ENCODE measurements around the gene TMOD2.

Gene TMOD2

DNA sequence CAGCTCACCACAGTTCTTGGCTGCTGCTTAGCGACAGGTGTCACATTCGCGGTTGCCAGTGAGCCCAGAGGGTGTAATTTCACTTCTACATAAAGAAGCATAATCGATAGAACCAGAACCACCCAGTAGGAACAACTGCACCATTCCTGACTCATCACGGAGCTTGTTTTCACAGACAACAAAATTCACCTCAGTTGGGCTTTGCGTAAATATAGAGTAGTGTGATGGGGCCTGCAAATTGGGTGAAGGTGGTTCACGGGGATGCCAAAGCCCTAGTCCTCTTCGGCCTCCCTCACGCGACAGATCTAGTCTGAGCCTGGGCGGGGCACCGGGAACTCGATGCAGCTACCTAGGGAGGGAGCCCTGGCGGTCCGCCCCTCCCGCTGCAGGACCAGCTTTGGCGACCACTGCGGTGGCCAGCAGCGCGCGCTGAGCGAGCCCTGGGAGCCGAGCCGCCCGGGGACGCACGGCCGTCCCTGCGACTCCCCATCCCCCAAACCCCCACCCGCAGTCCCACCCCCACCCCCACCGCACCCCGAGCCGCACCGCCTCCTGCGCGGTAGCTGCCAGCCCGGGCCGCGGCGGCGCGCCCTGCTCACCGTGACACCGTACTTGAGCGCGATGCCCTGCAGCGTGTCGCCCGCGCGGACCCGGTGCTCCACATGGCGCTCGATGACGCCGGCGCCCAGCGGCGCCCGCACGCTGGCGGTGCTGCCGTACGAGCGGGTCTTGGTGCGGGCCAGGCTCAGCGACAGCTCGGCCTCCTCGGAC lies 14.5 kb upstream of the TMOD2 start:
- peak; percentile 57 for DNase-seq

DNA sequence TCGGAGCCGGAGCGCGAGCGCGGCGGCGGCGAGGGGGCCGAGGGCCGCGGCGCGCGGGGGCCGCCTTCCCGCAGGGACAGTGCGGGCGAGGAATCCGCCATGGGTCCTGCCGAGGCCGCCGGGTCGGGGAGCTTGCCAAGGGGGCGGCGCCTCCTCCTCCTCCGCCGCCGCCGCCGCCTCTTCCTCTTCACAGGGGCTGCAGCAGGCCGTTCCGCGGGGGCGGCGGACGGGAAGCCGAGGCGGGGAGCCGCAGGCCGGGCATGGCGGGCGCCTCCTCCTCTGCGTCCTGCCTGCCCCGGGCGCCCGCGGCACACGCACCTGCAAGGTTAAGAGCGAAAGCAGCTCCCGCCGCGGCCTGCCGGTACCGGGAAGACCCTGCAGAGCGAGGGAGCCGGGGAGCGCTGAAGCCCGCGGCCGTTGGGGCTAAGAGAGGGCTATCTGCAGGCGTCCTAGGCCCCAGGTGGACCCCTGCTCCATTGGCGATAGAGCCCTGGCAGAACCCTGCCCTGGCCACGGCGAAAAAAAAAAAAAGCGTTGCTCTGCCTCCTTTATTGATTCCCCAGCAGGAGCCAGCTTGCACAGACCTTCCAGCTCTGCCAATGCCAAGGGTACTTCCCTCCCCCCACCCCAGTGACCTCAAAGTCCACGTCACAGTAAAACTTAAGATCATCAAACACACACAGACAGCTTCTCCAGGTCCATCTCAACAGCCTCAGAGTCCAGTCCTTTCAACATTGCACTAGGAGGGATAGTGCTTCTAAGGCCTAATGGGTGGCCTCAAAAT lies 13.7 kb upstream of the TMOD2 start, which contains the start of gene LYSMD2:
Gene LYSMD2 (minus strand): TSS at position 134 of the 784 bp plus-strand sequence. CDS start 33 bp downstream, at position 101.
- DNase-seq, result peak; percentile 83

DNA sequence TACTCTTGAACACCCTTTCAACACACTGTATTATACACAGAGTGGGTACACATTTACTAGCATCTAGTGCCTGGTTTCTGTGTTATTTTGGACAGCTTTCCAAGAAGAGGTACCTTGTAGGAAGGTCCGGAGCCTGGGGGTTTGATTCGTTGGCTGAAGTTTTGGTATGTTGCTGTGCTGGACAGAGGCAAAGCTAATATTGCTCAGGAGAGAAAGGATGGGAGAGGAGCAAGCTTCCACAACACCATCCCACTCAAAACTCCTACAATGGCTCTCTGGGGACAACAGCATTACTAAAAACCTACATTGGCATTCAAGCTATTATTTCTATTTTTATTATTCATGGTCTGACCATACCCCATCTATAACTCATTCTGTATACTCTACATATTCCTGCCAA lies 12.8 kb upstream of the TMOD2 start:
- no peak for DNase-seq

DNA sequence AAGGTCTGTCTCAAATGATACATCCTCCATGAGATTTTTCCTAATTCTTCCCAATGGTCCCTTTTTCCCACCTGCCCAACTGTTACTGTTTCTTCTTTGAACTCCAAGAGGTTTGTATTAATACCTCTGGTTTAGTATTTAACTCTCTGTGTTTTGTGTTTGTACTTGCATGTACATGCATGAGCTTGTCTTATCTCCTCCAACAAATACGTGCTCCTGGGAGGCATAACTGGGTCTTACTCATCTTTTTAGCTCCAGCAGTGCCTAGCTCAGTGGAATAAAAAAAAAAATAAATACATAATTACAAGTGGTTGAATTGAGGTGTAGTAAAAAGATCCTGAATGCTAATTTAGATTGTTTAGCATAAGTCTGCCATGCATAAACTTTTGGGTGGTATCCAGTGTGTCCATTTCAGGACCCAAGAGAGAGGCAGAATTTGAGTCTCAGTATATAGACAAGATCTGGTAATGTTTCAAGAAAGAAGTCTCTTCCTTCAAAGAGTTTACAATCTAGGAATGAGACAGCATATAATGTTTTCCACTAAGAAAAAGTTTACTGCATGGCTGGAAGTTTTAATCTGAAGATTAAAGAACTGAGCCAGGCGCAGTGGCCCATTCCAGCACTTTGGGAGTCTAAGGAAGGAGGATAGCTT lies 12.2 kb upstream of the TMOD2 start:
- no peak for DNase-seq

DNA sequence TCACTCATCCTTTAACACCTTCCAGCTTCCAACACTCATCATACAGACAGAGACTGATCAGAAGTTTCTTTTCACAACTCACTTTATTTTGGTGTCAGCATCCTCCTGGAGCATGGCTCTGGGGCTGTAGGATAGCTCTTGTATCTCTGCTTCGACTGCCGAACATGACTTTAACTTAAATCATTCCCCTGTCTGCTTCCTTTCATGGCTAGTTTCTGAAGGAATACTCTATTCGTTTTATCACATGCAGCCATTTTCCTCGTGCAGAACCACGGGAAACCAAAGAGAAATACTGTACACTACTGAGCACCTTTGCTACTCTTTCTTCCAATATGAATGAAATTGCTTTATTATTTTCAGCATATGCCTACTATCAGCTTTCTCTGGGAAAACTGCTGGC lies 2.1 kb upstream of the TMOD2 start:
- DNase-seq, result no peak

DNA sequence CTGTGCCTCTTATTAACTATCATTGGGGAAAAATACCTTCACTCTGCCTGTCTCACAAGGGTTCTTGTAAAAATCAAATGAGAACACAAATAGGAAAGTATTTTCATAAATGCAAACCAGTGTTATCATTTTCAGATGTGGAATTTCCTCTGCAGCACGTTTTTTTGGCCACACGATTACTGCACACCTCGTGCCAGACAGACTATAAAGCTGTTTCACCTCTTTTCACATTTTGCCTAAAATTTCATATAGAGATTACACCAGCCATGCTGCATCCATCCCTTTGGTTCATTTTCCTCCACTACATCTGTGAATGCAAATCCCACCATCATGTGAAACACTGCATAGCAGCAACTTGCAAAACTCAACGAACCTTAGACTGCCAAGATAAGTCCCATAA lies 1.2 kb upstream of the TMOD2 start:
- no peak for DNase-seq

DNA sequence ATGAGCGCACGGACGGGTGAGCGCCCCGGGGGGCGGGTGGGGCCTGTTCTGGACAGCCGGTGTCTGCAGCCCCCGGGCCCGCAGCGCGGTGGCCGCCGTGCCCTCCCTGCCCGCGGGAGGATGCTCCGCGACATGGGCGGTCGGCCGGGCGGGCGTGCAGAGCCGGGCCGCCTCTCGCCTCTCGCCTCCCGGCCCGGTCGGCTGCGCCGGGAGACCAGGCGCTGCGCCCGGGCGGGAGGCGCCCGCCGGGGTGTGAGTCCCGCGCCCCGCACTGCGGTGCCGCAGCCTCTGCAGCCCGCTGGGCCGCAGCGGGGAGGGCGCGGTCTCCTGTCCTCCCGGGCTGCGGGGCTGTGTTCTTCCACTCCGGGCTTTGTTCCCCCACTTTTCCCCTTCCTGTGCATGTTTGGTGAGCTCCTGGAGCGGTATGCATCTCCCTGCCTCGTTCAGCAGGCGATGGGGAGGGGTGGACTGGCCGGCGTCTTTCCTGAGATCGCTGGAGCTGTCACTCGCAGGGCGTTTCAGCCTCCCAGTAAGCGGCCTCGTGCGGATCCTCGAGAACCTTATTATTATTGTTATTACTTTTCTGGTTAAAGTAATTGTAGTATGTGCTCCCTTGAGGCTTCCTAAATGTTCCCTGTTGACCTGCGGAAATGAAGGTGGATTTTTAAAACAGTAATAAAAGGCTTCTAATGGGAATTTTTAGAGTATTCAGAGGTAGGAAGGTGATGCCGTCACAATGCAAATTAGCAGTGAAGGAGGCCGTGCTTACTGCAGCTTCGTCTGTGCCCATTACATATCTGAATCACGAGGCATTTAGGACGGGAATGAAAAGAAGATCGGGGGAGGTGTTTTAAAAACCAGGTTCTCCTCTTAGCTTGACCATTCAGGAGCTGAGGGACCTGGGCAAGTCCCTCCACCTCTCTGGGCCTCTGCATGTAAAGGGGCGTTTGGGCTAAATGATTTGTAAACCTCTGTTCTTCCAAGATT lies 593 bp downstream of the TMOD2 start:
- DNase-seq, result peak; percentile 81

DNA sequence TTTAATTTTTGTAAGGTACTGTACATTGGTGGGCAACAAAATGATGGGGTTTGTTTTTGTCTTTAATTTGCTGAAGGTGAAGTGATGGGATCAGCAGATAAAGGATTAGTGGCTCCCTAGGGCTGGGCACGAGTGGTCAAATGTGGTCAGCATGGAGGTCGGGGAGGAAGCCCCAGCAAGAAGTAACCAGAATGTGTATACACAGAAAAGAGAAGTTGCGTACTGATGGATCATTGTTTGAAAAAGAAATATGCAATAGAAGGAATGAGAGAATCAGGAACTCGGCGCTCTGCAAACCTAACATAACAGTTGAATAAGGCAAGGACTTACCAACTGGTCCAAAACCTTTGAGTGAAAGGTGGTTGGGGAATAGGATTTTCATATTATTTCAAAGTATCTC lies 1.5 kb downstream of the TMOD2 start:
- no peak for DNase-seq

DNA sequence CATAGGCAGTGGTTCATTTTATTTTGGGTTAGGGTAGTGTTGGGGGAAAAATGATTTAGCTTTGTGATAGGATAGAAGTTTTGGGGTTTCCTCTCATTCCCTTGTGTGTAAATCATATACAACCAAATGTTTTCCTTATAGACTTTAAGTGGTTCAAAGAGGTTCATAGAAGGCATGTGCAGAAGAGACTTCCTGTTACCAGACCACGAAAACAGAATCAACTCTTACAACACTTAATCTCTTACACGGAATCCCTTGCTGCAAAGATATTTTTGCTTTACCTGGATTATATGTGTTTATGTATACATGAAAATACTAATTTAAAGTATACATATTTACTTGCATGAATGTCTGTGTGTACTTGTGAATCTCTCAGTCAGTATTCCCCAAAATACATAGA lies 2.9 kb downstream of the TMOD2 start:
- DNase-seq, result no peak

DNA sequence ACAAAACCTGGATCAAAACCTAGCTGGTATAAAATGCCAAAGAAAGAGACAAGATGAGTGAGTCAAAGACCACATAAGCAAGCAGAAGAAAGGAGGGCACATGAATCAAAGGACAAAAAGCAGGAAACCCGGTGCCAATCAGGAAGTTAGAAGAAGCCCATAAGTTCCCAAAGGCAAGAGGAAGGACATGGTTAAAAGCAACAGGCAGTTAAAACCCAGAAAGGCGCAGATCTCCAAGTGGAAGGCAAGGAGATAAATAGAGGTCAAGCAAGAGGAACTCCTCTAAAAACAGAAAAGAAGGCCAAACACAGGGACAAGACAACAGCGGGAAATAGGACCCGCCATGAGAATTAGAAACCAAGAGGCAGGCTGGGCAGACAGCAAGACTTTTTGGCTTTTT lies 4.4 kb downstream of the TMOD2 start:
- DNase-seq, result no peak

DNA sequence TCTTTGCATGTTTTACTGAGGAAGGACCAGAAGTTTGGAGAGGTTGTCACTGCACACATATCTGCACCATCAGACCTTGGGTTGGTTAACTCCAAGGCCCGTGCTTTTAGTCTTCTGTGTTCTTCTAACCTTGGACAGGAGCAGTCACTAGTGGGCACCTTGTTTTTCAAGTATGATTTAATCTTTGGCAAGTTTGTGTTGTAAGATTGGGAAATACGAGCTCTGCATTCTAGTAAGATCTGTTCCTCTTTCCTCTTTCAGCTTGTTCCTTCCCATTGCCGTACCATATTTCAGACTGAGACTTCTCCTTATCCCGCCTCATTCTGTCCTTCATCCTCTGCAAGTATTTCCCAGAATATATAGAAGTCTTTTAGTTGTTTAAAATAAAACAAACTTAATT lies 5.1 kb downstream of the TMOD2 start:
- no peak for DNase-seq

DNA sequence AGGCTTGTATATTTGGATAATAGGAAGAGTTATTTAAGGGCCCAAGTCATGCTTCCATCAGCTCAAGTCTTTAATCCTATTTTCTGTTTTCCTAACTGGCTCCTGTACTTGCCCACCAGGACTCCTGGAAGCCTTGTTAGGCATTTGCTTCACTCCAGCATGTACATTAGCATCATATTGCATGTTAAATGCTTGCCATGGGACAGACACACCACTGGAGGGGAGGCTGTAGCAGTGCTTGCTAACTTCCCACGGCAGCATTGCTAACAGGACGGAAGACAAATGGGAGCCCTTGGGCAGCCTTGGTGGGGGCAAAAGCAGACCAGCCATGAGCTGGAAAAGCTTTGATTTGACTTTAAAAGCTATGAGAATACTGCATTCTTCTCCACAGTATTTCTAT lies 6.1 kb downstream of the TMOD2 start:
- DNase-seq, result no peak

DNA sequence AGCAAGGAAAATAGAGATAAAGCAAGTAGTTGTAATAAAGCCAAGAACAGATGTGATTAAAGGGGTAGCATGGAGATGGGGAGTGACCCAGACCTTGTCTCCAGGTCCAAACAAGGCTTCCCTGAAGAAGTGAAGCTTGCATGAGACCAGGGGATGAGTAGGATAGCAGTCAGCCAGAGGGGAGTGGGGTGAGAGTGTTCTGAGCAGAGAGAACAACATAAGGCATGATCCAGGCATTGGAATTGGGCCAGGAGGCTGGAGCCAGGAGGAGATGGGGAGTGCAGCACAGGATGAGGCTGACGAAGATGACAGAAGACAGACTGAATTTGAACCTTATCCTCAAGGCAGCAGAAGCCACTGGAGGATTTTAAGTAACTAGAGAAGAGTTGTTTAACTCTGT lies 7.2 kb downstream of the TMOD2 start:
- no peak for DNase-seq

DNA sequence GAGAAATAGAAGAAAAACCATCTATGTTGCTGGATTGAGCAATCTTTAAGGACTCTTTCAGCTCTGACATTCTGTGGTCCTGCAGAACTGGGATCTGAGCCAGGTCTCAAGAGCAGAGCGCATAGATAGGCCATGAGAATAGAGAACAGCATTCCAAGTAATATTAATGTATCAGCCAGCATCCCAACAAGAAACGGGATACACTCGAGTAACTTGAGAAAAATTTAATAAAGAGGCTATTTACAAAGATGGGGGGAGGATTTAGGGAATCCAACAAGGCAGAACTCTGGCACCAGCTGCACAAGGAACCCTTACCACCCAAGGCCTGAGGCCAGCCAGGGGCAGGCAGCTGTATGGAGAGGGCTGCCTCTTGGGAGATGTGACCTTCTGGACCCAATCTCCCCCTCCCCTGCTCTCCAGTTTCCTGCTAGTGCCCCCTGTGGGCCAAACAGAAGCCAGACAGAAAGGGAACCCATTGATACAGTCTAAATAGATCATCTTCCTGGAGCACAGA lies 8.2 kb downstream of the TMOD2 start:
- no peak for DNase-seq

DNA sequence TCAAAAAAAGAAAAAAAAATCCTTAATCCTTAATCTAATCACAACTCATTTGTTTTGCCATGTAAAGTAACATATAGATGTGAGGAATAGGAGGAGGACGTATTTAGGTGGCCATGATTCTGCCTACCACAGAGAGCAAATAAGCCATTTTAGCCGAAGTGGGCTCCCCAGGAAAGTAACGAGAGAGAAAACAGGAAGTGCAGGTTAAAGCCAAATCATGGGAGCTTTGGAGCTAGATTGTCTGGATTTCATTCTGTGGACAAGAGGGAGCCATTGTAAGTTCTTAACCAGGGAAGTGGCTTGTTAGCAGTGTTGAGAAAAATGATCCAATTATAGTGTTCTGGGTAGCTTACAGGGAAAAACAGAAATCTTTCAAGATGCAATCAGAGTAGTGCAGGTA lies 9.4 kb downstream of the TMOD2 start:
- no peak for DNase-seq

DNA sequence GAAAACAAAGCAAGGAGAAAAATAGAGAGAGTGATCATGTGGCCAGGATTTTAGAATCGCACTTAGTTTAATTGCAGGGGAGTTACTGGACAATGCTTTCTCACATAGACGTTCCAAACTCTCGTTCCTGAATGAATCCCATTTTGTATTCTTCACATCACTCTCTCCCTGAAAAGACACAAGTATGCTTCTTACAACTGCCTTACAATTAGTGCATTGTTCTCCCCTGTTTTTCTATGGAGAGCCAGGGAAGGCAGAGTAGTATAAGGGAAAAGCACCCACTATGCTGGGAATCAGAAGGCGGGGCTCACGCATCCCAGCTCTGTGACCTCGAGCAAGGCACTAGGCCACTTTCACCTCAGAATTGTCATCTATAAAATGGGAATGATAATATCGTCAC lies 14.4 kb downstream of the TMOD2 start:
- no peak for DNase-seq

DNA sequence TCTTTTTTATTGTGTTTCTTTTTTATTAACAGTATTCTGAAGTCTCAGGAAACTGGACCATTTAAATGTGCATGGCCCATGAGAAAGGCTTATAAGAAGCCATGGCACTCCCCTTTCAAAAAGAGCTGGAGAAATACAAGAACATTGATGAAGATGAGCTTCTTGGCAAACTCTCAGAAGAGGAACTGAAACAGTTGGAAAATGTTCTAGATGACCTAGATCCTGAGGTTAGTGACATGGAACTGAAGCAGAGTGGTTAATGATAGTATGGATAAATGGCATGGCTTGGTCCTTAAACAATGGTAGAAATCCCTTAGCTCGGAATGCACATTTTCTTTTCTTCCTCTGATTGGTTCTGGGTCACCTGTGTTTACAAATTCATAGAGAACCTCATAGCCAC lies 14.9 kb downstream of the TMOD2 start:
- DNase-seq, result no peak

DNA sequence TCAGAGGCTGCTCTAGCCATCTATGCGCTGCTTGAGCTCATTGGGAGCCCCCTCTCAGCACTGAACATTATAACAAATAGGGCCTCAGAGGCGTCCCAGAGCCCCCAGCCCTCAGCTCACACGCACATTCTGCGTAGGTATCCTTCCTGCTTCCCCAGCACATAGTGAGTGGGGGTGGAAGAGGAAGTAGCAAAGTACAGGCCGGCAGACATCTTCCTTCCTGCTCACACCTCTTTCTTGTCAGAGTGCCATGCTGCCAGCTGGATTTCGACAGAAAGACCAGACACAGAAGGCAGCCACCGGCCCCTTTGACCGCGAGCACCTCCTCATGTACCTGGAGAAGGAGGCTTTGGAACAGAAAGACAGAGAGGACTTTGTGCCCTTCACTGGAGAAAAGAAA lies 16.6 kb downstream of the TMOD2 start:
- DNase-seq, result no peak

DNA sequence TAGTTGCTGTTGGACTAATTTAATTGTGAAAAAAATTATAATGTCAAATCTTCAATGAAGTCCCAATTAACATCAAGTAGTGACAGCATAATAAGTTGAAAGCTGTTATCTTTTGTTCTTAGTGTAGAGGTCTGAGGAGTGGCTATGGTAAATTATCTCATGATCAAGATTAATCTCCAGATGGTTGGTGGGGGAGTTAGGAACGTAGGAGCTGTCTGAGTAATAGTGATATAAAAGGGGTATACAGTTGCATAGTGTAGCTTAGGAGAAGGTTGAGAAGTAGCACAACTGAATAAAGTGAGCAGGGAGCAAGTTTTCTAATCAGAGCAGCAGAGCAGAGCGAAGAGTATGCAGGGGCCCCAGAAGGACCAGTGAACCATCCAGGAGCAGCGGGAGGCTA lies 19.5 kb downstream of the TMOD2 start:
- no peak for DNase-seq

DNA sequence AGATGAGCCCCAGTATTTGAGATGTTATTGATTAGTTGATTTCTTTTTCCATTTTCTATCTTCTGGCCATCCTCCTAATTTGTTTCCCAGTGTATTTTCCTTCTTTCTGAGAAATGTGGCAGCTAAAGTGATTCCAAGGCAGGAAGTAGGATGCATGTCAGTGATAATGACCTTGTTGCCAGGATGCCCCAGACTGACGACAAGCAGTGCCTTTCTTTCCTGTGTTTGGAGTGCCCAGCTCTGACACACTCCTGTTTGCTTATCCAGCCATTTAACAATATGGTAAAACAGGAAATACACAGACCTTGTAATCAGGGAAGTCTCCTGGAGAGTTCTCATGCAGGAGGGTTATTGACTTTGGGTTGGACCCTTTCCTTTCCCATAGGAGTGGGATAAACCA lies 20.4 kb downstream of the TMOD2 start:
- no peak for DNase-seq

DNA sequence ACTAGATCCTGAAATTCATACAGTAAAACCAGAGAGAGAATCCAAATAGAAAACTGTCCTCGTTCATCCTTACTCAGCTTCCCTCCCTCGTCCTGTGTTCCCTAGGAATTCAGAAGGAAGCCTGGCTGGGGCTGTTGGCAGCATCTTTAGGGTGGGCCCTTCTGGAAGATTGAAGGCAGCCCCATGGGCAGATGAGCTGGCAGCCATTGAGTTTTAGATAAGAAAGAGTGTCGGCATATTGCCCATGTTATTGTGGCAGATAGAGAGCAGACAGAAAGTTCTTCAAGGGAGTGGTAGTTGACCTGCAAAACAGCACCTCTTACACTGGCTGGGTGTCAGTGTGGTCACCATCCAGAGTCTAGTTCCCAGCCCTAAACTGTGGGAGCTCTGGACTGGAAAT lies 23.5 kb downstream of the TMOD2 start:
- no peak for DNase-seq
